ENCODE results near the gene EIF5.

DNA sequence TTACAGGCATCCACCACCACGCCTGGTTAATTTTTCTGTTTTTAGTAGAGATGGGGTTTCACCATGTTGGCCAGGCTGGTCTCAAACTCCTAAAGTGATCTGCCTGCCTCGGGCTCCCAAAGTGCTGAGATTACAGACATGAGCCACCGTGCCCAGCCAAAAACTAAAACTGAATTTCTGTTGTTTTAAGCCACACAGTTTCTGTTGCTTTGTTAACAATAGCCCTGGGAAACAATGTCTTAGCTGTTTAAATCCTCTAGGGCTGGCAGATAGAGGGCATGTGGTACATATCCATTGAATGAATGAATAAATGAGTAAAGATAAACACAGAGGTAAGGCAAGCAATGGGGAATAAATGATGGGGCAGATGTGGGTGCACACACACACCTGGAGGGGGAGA lies 8.0 kb upstream of the EIF5 start:
- TF ChIP-seq, protein P1, sequence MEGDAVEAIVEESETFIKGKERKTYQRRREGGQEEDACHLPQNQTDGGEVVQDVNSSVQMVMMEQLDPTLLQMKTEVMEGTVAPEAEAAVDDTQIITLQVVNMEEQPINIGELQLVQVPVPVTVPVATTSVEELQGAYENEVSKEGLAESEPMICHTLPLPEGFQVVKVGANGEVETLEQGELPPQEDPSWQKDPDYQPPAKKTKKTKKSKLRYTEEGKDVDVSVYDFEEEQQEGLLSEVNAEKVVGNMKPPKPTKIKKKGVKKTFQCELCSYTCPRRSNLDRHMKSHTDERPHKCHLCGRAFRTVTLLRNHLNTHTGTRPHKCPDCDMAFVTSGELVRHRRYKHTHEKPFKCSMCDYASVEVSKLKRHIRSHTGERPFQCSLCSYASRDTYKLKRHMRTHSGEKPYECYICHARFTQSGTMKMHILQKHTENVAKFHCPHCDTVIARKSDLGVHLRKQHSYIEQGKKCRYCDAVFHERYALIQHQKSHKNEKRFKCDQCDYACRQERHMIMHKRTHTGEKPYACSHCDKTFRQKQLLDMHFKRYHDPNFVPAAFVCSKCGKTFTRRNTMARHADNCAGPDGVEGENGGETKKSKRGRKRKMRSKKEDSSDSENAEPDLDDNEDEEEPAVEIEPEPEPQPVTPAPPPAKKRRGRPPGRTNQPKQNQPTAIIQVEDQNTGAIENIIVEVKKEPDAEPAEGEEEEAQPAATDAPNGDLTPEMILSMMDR (conservative IDR thresholded peaks at IDR 0.05; ENCODE audit: low read length): no peak
- TF ChIP-seq EZH2phosphoT487 (IDR thresholded peaks at IDR 0.05; ENCODE audit: borderline replicate concordance): no peak
